Measurements from ENCODE around the gene CCR7.

CCR7 gene, protein sequence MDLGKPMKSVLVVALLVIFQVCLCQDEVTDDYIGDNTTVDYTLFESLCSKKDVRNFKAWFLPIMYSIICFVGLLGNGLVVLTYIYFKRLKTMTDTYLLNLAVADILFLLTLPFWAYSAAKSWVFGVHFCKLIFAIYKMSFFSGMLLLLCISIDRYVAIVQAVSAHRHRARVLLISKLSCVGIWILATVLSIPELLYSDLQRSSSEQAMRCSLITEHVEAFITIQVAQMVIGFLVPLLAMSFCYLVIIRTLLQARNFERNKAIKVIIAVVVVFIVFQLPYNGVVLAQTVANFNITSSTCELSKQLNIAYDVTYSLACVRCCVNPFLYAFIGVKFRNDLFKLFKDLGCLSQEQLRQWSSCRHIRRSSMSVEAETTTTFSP

DNA sequence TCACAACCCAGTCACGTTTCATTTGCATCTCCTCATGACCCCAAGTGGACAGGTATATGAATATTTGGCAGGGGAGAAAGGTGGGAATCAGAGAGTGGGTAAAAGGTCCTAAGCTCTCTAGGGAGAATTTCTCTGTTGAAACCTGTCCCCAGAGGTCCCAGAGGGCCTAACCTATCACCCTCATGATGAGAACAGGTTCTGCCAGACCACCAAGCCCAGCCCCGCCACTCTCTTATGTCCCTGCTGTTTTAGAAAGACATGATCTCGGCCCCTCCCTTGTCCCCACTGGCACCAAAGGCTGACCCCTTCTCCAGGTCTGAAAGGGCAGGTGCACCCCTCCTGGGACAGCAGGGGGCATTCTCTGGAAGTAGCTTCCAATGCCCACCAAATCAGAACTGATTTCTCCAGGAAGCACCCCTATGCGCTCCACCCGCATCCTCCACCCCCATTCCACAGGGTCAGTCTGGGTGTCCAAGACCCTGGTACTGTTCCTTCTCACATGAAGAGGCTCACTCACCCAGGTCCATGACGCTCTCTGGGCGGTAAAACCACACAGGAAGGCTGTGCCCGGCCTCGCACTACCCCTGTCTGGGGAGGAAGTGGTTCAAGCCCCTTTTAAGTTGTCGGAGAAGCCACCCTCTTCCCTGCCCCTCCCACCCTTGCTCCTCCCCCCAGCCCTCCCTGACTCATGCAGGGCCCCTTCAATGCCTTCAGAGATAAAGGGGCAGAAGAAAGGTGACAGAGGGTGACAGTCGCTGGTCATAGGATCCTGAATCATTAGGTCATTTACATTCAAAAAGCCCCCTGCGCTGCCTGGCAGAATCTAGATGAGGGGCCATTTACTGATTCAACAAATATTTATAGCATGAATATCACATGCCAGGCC is at the start of gene CCR7:
Gene CCR7 (minus strand): TSS at position 590 of the 886 bp plus-strand sequence. CDS start 63 bp downstream, at position 527.
- DNase-seq: peak; percentile 91

DNA sequence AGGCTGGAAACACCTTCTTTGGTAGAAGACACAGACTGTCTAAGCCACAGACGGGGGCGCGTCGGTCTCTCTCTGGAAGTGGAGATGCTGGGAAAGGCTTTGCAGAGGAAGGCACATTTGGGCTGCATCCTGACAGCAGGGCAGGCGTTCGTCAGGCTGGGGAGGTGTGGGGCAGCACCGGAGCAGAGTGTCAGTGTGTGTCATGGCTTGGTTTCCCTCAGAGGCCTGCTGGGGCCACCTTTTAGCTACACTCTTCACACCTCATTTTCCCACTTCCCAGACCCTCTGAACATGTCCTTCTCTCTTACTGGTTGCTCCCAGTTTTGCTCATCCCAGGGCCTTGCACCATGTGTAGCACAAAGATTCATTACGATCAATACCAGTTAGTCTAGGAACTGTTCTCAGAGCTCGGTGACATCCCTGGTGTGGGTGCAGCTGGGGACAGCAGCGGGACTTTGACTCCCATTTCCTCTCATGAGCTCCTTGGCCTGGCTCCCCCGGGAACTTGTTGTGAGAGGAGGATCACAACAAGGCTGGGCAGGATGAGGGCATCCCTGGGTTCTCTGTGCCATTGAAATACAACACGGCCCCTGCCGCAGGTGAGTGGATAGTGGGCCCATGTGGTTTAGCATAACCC is 49.3 kb upstream of the CCR7 start:
- DNase-seq: no peak

DNA sequence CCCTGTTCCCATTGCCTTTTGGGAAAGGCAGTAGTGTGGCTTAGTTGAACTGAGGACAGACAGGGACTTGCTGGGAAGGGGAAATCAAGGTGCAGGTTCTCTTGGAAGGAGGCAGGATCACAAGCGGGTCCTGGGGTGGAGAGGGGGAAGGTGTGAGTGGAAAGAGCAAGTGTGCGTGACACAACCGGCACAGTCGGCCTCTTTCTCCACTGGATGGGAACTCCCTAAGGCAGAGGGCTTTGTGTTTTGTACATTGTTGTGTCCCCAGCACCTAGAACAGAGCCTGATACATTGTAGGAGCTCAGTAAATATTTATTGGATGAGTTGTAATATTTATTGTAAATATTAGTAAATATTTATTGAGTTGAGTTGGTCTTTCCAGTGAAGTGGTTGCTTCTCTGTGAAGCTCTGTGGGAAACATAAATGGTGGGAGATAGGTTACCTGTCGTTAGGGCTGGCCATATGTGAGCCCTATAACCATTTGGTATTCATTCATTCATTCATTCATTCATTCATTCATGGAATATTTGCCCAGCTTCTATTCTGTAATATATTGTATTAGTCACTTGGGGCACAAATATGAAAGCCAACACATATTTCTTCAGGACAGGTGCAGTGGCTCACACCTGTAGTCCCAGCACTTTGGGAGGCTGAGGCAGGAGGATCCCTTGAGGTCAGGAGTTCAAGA is 48.3 kb upstream of the CCR7 start:
- no peak for DNase-seq

DNA sequence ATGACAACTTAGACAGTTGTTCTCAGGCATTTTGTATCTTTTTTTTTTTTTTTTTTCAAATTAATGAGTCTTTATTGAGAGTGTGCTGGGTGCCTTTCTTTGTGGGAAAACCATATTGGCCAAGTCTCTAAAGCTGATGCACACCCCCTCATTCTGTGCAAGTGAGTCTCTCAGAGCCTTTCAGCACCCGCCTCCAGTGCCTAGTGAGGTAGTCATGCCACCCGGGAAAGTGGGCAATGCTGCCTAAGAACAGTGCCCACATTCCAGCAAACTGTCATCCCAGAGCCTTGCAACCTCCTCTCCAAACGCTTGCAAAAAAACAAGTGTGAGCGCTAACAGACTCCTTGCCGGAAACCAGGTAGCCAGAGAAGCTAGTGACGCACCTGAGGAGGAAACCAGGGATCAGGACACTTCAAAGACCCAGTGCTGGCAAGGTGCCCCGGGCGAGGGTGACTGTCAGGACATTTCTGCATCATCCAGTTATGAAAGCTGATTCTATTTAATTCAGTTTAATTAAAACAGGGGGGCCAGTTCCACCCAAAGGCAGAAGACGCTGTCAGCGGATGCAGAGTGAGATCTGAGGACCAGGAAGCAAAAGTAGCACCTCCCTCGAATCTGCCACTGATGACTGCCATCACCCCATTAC is 47.5 kb upstream of the CCR7 start:
- peak; percentile 82 for DNase-seq

DNA sequence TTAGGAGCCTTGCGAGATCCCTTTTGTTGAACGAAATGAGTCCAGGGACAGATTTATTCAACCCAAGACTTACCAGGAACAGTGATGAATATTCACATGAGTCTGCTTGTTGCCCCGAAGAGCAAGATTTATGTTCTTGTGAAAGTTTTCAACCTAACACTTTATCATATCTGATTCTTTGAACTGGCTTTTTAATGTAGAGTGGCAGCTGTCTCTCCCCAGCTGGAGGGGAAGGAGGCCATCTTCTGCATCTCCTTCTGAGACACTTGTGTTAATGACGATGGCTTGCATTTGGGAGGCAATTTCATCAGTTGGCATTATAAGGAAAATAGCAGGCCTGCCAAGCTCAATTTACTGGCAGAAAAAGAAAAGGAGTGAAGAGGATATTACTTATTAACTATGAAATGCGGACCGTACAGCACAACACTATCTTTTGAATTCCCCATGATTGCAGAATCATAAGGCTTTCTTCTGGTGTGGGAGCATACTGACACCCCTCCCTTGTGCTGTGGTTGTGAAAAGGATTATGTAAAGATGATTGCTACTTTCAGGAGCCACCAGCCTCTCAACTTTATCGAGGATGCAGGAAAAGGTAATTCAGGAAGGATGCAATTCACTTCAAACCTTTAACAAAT is 46.7 kb upstream of the CCR7 start:
- DNase-seq: no peak

DNA sequence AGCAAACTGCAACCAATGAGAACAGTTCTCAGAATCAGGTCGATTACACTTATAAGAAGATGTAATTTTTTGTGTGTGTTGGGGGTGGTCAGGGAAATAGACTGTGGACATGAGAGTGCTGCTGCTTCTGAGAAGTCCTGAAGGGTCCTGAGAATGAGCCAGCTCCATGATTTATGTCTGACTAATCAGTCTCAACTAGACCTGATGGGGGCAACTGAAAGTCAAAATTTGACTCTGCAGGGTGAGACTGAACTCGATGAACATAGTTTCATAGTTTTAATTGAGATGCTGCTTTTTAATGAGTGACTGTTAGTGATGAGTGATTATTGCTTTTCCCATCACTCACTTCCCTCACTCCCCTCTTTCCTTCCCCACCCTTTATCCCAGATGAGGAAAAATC is 45.1 kb upstream of the CCR7 start:
- DNase-seq: no peak

DNA sequence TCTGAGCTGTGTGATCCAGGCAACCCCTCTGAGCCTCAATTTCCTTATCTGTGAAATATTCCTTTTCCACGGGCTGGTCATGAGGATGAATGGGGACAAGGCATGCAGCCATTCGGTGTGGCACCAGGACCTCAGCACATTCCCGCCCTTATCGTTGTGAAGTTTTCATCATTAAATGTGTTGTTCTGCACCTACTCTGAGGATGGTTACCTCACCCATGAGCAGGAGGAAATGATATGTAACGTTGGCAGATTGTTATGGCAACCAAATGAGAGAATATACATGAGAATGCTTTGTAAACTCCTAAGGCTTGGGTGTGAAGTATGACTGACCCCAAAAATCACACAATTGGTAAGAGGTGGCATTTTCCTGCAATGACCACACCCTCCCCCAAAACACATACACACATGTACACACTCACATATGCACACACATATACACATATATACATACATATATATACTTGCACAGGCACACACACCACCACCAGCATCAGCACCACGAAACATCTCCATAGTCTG is 42.8 kb upstream of the CCR7 start:
- peak; percentile 71 for DNase-seq

DNA sequence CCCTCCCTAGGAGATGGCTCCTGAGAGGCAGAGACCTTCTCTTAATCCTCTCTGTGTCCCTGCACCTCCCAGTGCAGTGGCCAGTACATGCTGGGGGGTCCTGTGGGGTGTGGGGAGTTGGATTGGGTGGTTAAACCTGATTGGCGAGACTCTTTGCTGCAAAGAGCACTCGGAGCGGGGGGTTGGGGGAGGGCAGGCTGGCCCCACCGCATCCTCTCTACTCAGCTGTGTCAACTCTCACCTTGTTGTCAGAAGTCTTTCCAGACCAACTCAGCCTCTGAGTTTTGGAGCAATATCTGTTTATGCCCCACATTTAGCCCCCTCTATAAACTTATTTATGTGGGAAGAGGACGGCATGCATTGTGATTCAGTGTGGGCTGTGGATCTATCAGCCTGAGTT is 42.4 kb upstream of the CCR7 start:
- DNase-seq: peak; percentile 72

DNA sequence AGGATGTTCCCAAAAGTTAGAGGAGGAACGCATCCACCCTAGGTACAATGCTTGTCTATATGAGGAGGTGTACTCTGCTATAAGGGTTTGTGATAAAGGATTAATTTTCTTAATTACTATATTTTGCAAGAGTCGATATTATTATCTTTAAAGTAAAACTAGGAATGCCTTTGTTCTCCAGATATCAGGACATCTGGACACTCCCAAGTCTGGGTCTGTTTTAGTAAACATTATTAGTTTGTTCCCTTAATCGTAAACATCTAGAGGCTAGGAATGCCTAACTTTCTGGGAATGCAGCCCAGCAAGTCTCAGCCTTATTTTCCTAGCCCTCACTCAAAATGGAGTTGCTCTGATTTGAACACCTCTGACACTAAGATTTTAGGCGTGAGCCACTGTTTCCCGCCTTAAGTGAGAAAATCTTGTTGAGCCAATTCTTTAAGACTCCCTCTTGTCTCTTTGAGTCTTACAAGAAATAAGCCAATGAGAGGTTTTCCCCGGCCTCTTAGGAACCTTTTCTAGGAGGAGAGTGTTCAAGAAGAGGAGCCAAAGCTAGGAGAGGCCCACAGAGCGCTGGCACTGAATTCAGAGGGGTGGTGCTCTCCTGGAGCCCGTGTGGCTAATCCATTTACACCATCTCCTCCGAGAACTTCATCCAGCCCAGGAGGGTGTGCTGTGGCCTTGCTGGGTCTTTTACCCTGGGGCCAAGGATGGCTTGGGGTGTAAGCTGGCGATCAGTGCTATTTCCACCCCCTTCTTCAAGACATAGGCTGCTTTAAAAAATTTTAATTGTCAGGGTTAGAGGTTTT is 41.5 kb upstream of the CCR7 start:
- DNase-seq: no peak

DNA sequence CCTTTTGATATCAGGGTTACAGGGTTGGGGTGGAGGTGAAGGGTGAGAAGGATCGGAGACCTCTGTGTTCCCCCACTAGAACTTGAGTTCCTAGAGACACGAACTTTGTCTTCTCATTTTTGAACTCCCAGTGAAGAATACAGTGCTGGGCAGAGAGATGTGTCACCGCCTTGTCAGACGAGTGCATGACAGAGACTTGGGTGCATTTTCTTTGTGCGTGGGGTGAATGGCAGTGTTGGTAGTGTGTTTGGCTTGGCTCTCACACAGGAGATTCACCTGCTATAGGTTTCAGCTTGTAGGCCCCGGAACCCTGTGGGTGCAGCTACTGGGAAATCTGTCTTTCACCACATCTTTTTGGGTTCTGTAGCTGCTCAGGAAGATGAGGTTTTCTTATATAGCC is 40.0 kb upstream of the CCR7 start:
- peak; percentile 65 for DNase-seq

DNA sequence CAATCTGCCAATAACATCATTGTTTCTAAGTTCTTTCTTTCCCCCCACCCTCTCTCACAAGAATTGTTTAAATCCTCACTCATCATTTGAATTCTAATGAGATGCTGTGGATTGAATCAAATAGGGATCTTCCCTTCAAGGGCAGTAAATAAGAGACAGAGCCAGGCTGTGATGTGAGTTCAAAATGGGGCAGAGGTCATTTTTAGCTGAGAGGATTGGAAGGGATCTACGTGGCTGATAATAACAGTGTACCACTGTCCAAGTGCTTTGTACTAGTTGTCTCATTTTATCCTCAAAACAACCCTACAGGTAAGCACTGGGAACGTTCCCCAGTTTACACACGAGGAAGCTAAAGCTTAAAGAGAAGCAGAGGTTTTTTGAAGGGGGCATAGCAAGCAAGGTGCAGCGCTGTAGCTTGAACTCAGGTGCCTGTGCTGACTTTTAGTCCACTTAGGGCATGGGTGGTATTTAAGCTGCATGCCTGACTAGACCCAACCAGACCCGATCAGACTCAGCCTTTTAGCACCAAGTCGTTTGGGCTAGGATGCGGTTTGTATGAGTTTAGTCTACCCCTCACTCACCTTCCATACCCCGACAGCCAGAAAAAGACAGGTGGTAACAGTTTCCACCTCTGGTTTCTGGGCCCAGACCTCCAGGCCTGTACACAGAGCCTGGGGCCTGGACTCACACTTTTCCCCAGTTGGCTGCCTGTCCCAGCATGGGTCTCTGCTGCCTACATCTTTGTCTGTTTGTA is 39.2 kb upstream of the CCR7 start:
- no peak for DNase-seq

DNA sequence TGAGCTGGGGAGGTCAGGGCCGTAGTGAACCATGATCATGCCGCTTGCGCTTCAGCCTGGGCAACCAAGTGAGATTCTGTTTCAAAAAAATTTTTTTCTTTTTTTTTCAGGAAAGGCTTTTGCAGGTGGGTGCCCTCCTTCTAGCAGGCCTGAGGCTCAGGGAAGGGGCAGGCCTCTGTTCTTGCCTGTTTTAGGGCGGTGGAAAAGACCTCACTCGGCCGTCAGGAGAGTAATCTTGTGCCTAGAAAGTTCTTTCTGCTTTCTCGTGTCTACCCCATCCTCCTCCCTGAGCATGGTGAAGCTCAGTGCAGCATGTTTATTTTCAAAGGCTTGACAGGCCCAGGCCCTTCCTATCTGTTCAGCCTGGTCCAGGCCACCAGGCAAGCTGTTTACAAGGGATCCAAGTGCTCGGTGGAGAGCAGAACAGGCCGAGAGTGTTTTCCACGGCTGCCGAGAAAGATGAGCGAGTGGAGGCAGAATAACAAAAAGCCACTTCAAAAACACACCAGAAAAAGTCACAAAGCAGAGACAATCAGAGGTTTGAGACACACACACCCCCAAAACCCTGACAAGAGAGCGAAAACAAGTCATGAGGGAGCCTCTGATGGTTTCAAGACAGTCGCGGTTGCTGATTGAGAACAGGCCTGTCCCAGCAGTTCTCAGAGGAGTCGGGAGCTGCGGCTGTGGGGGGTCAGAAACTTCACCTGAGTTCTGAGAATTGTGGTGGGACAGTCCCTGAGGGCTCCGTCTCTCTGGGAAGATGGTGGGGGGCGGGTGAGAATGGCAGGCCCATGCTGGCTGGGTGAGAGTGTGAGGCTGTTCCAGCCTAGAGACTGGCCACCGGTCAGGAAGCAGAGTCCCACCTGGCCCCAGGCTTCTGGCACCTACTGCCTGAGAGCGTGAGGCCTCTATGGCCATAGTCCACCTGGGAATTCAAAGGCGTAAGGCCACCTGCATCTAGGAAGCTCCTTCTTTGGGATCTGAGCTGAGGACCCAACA is 37.5 kb upstream of the CCR7 start:
- peak; percentile 79 for DNase-seq

DNA sequence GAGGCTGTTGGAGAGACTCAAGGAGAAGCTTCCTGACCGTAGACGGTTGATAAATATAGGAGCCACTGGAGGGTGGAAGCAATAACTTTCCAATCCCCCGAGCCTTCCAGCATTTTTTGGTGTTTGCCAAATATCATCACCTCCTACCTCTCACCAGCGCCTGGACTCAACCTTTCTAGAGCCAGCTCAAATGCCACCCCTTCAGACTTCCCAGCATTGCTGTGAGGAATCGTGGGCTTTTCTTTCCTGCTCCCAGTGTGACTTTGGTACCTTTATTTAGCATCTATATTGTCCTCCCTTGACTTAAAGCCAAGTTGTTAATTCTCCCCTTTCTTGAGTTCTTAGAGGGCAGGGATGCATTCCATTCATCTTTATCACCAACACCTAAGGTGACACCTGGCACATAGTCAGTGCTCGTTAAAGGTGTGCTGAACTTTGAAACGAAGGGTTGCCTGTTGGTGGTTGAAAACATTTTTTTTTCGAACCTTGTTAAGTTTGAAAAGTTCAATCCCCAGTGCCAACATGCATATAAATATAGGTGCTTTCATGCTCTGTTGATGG is 35.3 kb upstream of the CCR7 start:
- DNase-seq: no peak

DNA sequence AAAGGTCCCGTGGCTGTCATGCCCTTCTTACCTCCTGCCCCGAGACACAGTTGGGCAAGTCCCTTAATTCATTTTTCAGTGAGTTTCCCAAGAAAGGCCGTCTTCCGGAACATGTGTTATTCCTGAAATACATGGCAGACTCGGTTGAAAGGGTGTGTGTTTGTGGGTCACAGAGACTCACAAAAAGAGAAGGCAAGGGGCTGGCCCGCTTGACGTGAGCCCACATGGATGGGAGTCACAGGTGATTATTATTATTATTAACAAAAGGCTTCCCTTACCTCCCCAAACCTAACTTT is 34.1 kb upstream of the CCR7 start:
- no peak for DNase-seq

DNA sequence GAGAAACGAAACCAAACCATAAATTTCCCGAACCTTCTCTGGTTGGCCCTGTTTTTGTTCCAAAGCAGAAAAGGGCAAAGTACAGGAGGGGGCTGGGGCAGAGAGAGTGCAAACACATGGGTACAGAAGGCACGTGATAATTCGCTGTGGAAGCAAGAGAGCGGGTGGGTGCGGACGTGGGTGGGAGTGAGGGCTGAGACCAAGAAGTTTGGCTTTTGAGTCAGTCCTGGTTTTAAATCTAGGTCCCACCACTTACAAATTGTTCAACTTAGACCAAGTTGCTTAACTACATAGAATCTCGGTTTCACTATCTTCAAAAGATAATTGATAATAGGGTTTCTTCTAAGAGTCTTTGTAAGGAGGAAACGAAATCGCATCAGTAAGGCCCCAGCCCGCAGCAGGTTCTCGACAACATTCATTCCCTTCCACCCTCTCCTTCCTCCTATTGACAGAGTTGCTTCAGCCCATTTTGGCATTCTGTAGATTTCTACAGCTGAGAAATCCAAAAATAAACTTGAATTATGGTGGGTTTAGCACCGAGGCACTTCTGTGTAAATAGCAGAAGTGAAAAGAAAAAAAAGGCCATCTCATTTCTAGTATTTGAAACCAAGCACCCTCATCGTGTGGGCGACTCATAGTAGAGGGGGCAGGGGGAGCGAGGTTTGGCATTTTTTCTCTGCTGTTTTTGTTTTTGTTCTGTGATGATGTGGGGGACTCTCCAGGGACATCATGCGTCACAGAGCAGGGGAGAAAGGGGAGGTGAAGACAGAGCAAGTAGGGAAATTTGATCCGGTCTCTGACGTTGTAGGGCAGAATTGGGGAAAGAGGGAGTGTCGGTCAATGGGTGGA is 33.6 kb upstream of the CCR7 start:
- DNase-seq: peak; percentile 89

DNA sequence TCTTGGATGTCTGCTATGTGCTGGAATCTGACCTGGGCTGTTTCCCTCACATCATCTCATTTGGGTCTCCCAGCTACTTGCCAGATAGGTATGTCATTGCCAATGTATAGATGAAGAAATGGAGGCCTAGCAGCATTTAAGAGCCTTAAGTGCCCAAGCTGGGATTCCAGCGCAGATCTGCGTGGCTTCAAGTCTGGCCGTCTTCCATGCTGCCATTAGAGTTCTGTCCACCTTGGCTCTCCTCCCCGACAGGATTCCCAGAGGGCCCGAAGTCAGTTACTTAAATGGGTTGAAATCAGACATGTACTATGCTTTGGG is 33.0 kb upstream of the CCR7 start:
- DNase-seq: no peak

DNA sequence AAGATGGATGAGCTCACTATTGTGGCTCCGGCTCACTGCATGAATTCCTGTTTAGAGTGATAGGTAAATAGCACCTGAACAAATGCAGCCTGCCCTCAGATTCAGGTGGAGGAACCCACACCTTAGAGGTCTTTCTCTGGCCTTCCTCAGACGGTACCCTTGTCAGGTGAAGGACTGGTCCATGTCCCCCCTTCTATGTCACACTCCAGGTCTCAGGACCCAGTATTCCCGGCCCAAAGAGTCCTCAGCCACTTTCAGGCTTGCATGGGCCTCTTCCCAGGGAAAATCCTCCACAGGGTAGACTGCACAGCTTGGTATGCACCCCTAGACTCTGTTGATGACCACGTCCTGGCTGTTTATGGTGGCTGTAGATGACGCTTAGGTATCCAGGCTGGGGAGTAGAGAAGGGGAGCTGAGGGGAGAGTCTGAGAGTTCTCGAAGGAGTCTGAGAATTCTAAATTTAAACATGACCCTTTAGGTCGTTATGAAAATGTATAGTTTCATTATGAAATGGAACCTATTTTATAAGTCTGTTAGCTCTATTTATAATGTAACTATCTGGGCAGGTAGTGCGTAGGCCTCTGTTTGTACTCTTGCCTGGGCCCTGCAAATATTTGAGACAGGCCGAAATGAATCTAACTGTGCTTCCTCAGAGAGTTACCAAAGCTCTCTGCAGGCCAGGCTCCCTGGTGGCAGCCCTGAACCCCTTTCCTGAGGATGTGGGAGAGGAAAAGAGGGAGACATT is 32.5 kb upstream of the CCR7 start:
- no peak for DNase-seq

Measured in CD4-positive, alpha-beta T cell treated with Interferon gamma for 1 hour (primary cell).